ENCODE results near the gene VPS54. TPM values are rescaled to one million over a fixed set of nuclear protein-coding genes. Genes with fewer than 3 reads are reported as not detected.

The VPS54 gene, protein sequence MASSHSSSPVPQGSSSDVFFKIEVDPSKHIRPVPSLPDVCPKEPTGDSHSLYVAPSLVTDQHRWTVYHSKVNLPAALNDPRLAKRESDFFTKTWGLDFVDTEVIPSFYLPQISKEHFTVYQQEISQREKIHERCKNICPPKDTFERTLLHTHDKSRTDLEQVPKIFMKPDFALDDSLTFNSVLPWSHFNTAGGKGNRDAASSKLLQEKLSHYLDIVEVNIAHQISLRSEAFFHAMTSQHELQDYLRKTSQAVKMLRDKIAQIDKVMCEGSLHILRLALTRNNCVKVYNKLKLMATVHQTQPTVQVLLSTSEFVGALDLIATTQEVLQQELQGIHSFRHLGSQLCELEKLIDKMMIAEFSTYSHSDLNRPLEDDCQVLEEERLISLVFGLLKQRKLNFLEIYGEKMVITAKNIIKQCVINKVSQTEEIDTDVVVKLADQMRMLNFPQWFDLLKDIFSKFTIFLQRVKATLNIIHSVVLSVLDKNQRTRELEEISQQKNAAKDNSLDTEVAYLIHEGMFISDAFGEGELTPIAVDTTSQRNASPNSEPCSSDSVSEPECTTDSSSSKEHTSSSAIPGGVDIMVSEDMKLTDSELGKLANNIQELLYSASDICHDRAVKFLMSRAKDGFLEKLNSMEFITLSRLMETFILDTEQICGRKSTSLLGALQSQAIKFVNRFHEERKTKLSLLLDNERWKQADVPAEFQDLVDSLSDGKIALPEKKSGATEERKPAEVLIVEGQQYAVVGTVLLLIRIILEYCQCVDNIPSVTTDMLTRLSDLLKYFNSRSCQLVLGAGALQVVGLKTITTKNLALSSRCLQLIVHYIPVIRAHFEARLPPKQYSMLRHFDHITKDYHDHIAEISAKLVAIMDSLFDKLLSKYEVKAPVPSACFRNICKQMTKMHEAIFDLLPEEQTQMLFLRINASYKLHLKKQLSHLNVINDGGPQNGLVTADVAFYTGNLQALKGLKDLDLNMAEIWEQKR
- total RNA-seq (2011; cell fraction: chromatin; rRNA removed; ENCODE audit: low replicate concordance): 11.5 and 34.9 TPM in 2 replicates
- total RNA-seq (2011; cell fraction: nucleolus; rRNA removed): 4.5 and 6.2 TPM in 2 replicates
- total RNA-seq (2011; cell fraction: nucleoplasm; rRNA removed): 10.6 and 14.9 TPM in 2 replicates
- total RNA-seq (2014; rRNA removed) (11.9 and 12.3 TPM in 2 replicates), total RNA-seq (2014; rRNA removed; fragmentation: Illumina TruSeq; extraction: Trizol) (23.2 and 27.2 TPM in 2 replicates), total RNA-seq (2015; rRNA removed; fragmentation: Illumina TruSeq; extraction: Trizol) (20.5 and 21.4 TPM in 2 replicates), total RNA-seq (2021) (11.1 and 13.1 TPM in 2 replicates), polyA plus RNA-seq (2011; rRNA removed) (19.0 and 20.8 TPM in 2 replicates), polyA plus RNA-seq (2014; fragmentation: Illumina TruSeq; extraction: Trizol) (13.8 and 15.6 TPM in 2 replicates), polyA plus RNA-seq (2014; fragmentation: Nextera tagmentation; extraction: Ambion mirVana) (1 to 10 TPM; 4.9 to 6.1 TPM), polyA plus RNA-seq (2014; rRNA removed) (13.2 and 15.0 TPM in 2 replicates), polyA minus RNA-seq (2011; rRNA and poly(A)+ RNA removed) (29.0 and 41.4 TPM in 2 replicates), Bru-seq, nascent RNA (percentile 75 among the genes with signal in this experiment), BruChase-seq, experiment 1, labeled RNA remaining after a 2-hour chase (percentile 84 among the genes with signal in this experiment), BruChase-seq, experiment 2, labeled RNA remaining after a 6-hour chase (percentile 83 among the genes with signal in this experiment)
- polyA plus RNA-seq (2011; cell fraction: cytosol; rRNA removed): 3.0 and 6.9 TPM in 2 replicates
- 9.3 and 17.6 TPM in 2 replicates for polyA plus RNA-seq (2011; cell fraction: nucleus; rRNA removed)
- 11.5 and 19.7 TPM in 2 replicates for polyA plus RNA-seq (2012)
- polyA minus RNA-seq (2011; cell fraction: cytosol; rRNA and poly(A)+ RNA removed): 8.3 and 10.3 TPM in 2 replicates
- polyA minus RNA-seq (2011; cell fraction: nucleus; rRNA and poly(A)+ RNA removed): 9.7 and 21.3 TPM in 2 replicates
- long read RNA-seq, experiment 1, full-length matches to known transcripts: 46 of 95 reads
- long read RNA-seq, experiment 1, partial matches to known transcripts: 9 of 95 reads
- long read RNA-seq, experiment 1, other reads (novel, unspliced or antisense): 40 of 95 reads
- long read RNA-seq, experiment 2, partial matches to known transcripts: 6 of 14 reads
- long read RNA-seq, experiment 2, other reads (novel, unspliced or antisense): 6 of 14 reads
- long read RNA-seq, experiment 3: 0 reads

DNA sequence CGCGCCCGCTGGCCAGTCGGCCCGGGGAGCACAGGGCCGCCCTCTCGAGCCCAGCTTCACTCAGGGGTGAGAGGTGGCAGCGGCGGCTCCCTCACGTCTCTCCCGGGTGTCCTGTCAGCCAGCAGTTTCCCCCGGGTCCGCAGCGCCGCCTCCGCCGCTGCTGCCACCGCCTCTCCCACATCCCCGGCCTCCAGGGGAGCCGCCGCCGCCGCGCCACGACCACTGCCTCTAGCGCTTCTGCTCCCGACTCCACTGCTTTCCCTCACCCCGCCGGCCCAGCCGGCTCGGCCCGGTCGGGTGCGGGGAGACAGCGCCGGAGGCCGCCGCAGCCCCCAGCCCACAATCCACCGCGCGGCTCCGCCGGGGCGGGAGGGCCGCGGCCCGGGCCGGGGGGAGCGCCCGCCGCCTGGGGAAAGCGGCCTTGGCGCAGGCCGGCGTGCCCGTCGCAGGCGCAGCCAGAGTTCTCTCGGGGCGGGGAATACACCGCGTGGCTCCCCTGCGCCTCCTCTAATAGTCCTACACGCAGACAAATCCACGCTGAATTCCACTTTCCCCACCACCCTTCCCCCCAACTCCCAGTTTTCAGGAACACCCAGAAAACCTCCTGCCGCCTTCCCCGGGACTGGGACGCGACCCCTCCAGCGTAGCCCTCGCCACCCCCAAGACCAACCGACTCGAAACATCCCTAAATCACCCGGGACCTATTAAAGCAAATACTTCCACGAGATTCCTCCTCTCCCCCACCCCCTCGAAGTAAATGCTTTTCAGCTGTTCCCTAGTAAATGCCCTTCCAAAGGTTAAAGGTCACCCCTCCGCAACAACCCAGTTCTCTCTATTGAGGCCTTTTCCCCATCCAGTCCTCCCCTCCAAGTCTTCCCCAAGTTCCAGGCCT, at the start of gene VPS54:
VPS54 (minus strand) TSS at position 346 of the 892 bp plus-strand sequence. CDS start 35,429 bp downstream, outside the sequence.
- peaks cover 54% of the 10 kb centered on the region for H3K79me2 ChIP-seq (ENCODE audit: control insufficient read depth, insufficient read depth, low read length)
- H3K4me1 ChIP-seq (replicated peaks in 1 of 2; ENCODE audit: control insufficient read depth in 2 of 2, insufficient read depth in 2 of 2, low read length in 2 of 2): peaks cover 12 to 19% of the 10 kb centered on the region in 2 experiments
- DNase-seq (ENCODE audit: extremely low read depth in 1 of 4, low spot score in 3 of 4): peak; percentile 73 to 81 (median 80)
- in situ Hi-C loops (cut with MboI) (no loop called here), intact Hi-C loops (cut with micrococcal nuclease) (loop anchor here (5.0 kb wide), 1 partner anchor 177 kb away; the partner anchor contains the start of gene UGP2)
- peak within 1 kb of the TSS; percentile 89 for H3K27ac ChIP-seq (ENCODE audit: extremely low read depth, low read depth, low read length)
- H4K20me1 ChIP-seq (replicated peaks; ENCODE audit: control insufficient read depth, insufficient read depth, low read length): no peaks in the 10 kb centered on the region
- FAIRE-seq: no peak
- H3K9me3 ChIP-seq (replicated peaks; ENCODE audit: control insufficient read depth, insufficient read depth, low read depth, low read length): no peaks in the 10 kb centered on the region
- BruUV-seq (replicated peaks): no TSS peak
- peak; percentile 91 for ATAC-seq
- H3K4me3 ChIP-seq: peak within 1 kb of the TSS; percentile 68
- H3K9me1 ChIP-seq (ENCODE audit: control insufficient read depth, insufficient read depth, low read length): no peaks in the 10 kb centered on the region
- H3K9ac ChIP-seq (ENCODE audit: insufficient read depth in 1 of 2, low read depth in 2 of 2, low read length in 2 of 2): peak within 1 kb of the TSS; percentile 85 to 97
- H3K27me3 ChIP-seq (ENCODE audit: control insufficient read depth in 2 of 2, insufficient read depth in 2 of 2, low read length in 2 of 2): no peaks in the 10 kb centered on the region
- ChIA-PET POLR2A (interaction anchor here (0.6 to 1.1 kb wide), 2 partner anchors 59 to 587 kb away, joined by 3 to 4 read pairs; no protein-coding TSS in a partner anchor), CTCF (ENCODE audit: low intra/inter-chr PET ratio) (no interaction called here)
- H2AFZ ChIP-seq (ENCODE audit: low read depth, low read length): peak within 1 kb of the TSS; percentile 98
- 1% methylated on average over 49 of the region's 77 CpGs for WGBS (ENCODE audit: insufficient coverage, low coverage, missing lambda C conversion rate)
- H3K36me3 ChIP-seq (ENCODE audit: control insufficient read depth, insufficient read depth, low read length): no peaks in the 10 kb centered on the region
- peak within 1 kb of the TSS; percentile 72 for H3K4me2 ChIP-seq (ENCODE audit: insufficient read depth, low read length)
- TF ChIP-seq, protein P1, sequence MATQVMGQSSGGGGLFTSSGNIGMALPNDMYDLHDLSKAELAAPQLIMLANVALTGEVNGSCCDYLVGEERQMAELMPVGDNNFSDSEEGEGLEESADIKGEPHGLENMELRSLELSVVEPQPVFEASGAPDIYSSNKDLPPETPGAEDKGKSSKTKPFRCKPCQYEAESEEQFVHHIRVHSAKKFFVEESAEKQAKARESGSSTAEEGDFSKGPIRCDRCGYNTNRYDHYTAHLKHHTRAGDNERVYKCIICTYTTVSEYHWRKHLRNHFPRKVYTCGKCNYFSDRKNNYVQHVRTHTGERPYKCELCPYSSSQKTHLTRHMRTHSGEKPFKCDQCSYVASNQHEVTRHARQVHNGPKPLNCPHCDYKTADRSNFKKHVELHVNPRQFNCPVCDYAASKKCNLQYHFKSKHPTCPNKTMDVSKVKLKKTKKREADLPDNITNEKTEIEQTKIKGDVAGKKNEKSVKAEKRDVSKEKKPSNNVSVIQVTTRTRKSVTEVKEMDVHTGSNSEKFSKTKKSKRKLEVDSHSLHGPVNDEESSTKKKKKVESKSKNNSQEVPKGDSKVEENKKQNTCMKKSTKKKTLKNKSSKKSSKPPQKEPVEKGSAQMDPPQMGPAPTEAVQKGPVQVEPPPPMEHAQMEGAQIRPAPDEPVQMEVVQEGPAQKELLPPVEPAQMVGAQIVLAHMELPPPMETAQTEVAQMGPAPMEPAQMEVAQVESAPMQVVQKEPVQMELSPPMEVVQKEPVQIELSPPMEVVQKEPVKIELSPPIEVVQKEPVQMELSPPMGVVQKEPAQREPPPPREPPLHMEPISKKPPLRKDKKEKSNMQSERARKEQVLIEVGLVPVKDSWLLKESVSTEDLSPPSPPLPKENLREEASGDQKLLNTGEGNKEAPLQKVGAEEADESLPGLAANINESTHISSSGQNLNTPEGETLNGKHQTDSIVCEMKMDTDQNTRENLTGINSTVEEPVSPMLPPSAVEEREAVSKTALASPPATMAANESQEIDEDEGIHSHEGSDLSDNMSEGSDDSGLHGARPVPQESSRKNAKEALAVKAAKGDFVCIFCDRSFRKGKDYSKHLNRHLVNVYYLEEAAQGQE (IDR thresholded peaks at IDR 0.05; ENCODE audit: borderline replicate concordance): peak; percentile 84
- TF ChIP-seq, protein P1 (CRISPR knock-in tag; IDR thresholded peaks at IDR 0.05; ENCODE audit: low read depth): 0 out of 2 replicates have a peak, but pooled peaks have one; percentile 40
- peak; percentile 66 for TF ChIP-seq DACH1 (IDR thresholded peaks at IDR 0.05; ENCODE audit: partially characterized antibody)

All from K562 (cell line).